SH-SY5Y (cell line): ENCODE measurements around the gene PRCP.

Experiments used
- GATA2 ChIP-seq: IDR thresholded peaks from 2 replicates; pipeline ENCODE4 v1.6.1; 2011; ENCODE audit warnings: mild to moderate bottlenecking, low read depth, low read length
- GATA3 ChIP-seq: IDR thresholded peaks from 2 replicates; pipeline ENCODE4 v1.6.1; 2011; ENCODE audit warnings: low read depth, mild to moderate bottlenecking, low read length, moderate library complexity

DNA sequence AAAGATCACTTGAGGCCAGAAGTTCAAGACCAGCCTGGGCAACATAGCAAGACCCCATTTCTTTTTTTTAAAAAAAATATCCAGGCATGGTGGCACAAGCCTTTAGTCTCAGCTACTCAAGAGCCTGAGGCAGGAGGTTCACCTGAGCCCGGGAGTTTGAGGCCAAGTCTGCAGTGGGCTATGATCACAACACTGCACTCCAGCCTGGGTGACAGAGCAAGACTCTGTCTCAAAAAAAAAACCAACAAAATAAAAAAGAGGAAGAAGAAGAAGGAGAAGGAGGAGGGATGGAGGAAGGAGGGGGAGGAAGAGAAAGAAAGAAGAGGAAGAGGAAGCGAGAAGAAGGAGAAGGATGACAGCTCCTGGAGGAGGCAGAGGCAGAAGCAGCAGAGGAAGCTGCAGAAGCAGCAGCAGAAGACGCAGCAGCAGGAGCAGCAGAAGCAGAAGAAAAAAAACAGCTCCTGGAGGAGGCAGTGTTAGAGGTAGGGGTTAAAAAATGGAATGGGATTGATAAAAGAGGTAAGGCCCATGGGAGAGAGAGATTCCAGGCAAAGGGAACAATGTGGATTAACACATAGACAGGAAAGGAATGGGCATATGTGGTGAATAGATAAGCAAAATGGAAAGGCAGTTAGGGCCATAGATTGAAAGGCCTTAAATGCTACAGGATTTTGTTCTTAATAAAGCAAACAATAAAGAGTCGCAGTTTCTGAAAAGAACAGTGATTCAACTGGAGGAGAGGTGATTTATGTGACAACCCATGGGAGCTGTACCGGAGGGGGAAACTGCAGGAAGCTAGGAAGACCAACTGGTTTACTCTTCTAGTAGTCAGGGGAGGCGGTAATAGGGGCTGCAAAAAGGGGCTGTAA is 10.9 kb downstream of the PRCP start:
- TF ChIP-seq GATA2 (no peak), GATA3 (no peak)
